Right kidney (tissue), 1 donor: ENCODE data around the gene ANKRD42.

Experiments used
- DNase-seq: peaks from one replicate; pipeline ENCODE4 v3.0.0-alpha.2; 2016

Gene ANKRD42

GRCh38 chr11:83287631-83288030 lies 94.1 kb downstream of the ANKRD42 start:
- DNase-seq = no peak

DNA sequence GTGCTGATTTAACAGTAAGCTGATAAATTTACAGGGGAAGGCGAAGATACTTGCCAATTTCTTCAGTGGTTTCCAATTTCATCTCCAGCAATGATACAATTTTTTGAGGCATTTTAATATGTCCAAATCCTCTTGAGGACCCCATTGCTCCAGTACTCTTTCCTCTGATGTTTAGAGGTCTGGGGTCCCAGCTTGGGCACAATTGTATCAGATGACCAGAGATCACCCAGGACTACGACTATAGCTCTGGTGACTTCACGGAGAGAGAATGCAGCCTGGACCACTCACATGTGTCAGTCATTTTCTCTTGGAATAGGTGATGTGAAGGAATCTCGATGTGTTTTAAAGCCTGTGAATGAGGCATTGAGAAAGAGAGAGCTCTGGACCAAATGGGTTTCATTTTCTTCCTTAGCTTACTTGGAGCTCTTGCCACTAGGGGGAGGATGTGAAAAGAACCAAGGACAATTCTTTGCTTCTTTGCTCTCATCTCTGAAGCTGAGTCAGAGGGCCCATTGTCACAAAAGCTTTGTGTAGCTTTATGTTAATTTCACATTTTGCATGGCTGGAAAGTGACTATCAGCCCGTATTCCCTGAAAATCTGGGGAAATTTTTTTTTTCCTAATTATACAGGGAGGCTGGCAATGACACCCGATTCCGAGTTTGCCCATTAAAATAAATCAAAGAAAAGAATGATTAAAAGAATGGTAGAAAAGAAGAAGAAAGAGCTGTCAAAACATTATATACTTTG lies 99.4 kb downstream of the ANKRD42 start:
- peak; percentile 35 for DNase-seq

DNA sequence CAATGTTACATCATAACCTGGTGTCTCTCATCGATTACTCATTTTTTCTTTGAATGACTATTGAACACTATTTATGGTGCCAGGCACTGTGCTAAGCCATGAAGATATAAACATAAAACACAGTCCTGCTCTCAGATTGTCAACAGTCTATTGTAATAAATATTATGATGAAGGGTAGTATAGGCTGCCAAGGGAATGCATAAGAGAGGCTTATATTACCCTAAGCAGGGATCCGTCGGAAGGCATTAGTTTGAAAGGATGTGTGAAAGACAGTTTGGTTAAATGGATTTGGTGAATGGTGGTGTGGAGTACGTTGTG lies 99.9 kb downstream of the ANKRD42 start:
- no peak for DNase-seq

- DNase-seq = no peak
Measured at GRCh38 chr11:83294208-83294607, 100.7 kb downstream of the ANKRD42 start.
